OCI-LY1 (cell line): Measurements from ENCODE around the gene PPP1R7.

Source experiments
- H2AFZ ChIP-seq: fragments of 200-600 bp; sonication (generic), shearing (Covaris generic); 2 replicates; pipeline ENCODE4 v1.6.0; 2014; ENCODE audit warnings: antibody characterized with exemption, mild to moderate bottlenecking, low read length
- H3F3A ChIP-seq: fragments of 200-600 bp; sonication (generic), shearing (Covaris generic); 2 replicates; pipeline ENCODE4 v1.6.0; 2014; ENCODE audit warnings: mild to moderate bottlenecking, antibody characterized with exemption, low read length, moderate library complexity; ENCODE audit not compliant: insufficient read depth
- H3K27ac ChIP-seq: fragments of 200-600 bp; sonication (generic); 2 replicates; pipeline ENCODE4 v1.5.1; 2014; ENCODE audit warnings: low read length, mixed run types, mild to moderate bottlenecking, low read depth; ENCODE audit not compliant: poor library complexity, severe bottlenecking
- H3K27me3 ChIP-seq: fragments of 200-600 bp; sonication (generic); 2 replicates; pipeline ENCODE4 v1.6.0; 2014; ENCODE audit warnings: antibody characterized with exemption, mild to moderate bottlenecking, low read length, moderate library complexity; ENCODE audit not compliant: insufficient read depth
- H3K36me3 ChIP-seq: fragments of 200-600 bp; sonication (generic); 2 replicates; pipeline ENCODE4 v1.6.1; 2014; ENCODE audit warnings: mild to moderate bottlenecking, antibody characterized with exemption, low read length, moderate library complexity, mixed read lengths; ENCODE audit not compliant: insufficient read depth
- H3K4me1 ChIP-seq: fragments of 200-600 bp; sonication (generic); 2 replicates; pipeline ENCODE4 v1.5.1; 2014; ENCODE audit warnings: mild to moderate bottlenecking, low read length, moderate library complexity; ENCODE audit not compliant: insufficient read depth, severe bottlenecking
- H3K4me2 ChIP-seq: fragments of 200-600 bp; sonication (generic), shearing (Covaris generic); 2 replicates; pipeline ENCODE4 v1.6.1; 2014; ENCODE audit warnings: low read length
- H3K4me3 ChIP-seq: fragments of 200-600 bp; sonication (generic); 2 replicates; pipeline ENCODE4 v1.5.1; 2014; ENCODE audit warnings: low read length, low read depth, mild to moderate bottlenecking, mixed read lengths; ENCODE audit not compliant: poor library complexity, severe bottlenecking
- H3K79me2 ChIP-seq: fragments of 200-600 bp; shearing (Covaris generic); 2 replicates; pipeline ENCODE4 v1.6.1; 2016; ENCODE audit warnings: mixed run types, low read length, mixed read lengths; ENCODE audit not compliant: insufficient read depth
- H3K9ac ChIP-seq: fragments of 200-600 bp; sonication (generic), shearing (Covaris generic); 2 replicates; pipeline ENCODE4 v1.6.1; 2014; ENCODE audit warnings: mild to moderate bottlenecking, low read length, mixed read lengths
- H3K9me2 ChIP-seq: fragments of 200-600 bp; sonication (generic), shearing (Covaris generic); 2 replicates; pipeline ENCODE4 v1.6.1; 2014; ENCODE audit warnings: low read depth, mild to moderate bottlenecking, low read length, mixed read lengths
- H3K9me3 ChIP-seq: fragments of 200-600 bp; shearing (Covaris generic); 2 replicates; pipeline ENCODE4 v1.6.1; 2014; ENCODE audit warnings: low read length, mixed read lengths
- H4K20me1 ChIP-seq: fragments of 200-600 bp; sonication (generic), shearing (Covaris generic); 2 replicates; pipeline ENCODE4 v1.6.0; 2016; ENCODE audit warnings: mild to moderate bottlenecking, low read length; ENCODE audit not compliant: insufficient read depth
- CTCF ChIP-seq: fragments of 200-600 bp; sonication (generic), shearing (Covaris generic); IDR thresholded peaks from 2 replicates; pipeline ENCODE4 v1.5.1; 2017; ENCODE audit warnings: mild to moderate bottlenecking, antibody characterized with exemption, low read length, moderate library complexity, mixed read lengths
- EZH2 ChIP-seq: fragments of 200-600 bp; sonication (generic), shearing (Covaris generic); IDR thresholded peaks from 2 replicates; pipeline ENCODE4 v1.8.0; 2017; ENCODE audit warnings: borderline replicate concordance, mixed run types, mild to moderate bottlenecking, antibody characterized with exemption, low read length, moderate library complexity, mixed read lengths

PPP1R7 gene

GRCh38 chr2:241136661-241137260 is 13.5 kb upstream of the PPP1R7 start:
- H3K4me2 ChIP-seq = no peak overlapping the region
- no peaks in the 10 kb centered on the region for H3K9me2 ChIP-seq
- no peaks in the 10 kb centered on the region for H3F3A ChIP-seq
- no peaks in the 10 kb centered on the region for H3K27me3 ChIP-seq
- H3K27ac ChIP-seq = no peak overlapping the region
- H3K4me1 ChIP-seq = no peaks in the 10 kb centered on the region
- H3K79me2 ChIP-seq = no peaks in the 10 kb centered on the region
- TF ChIP-seq CTCF (no peak), EZH2 (no peak)
- H3K9ac ChIP-seq = no peak overlapping the region
- no peaks in the 10 kb centered on the region for H4K20me1 ChIP-seq
- H3K9me3 ChIP-seq = no peaks in the 10 kb centered on the region
- no peak overlapping the region for H2AFZ ChIP-seq
- no peak overlapping the region for H3K4me3 ChIP-seq
- H3K36me3 ChIP-seq = peaks cover 64% of the 10 kb centered on the region

- H3K9ac ChIP-seq = no peak overlapping the region
- peaks cover 69% of the 10 kb centered on the region for H3K36me3 ChIP-seq
- no peaks in the 10 kb centered on the region for H3F3A ChIP-seq
- no peaks in the 10 kb centered on the region for H3K27me3 ChIP-seq
- H3K9me2 ChIP-seq = no peaks in the 10 kb centered on the region
- no peak overlapping the region for H3K4me3 ChIP-seq
- no peaks in the 10 kb centered on the region for H3K4me1 ChIP-seq
- H3K4me2 ChIP-seq = no peak overlapping the region
- no peaks in the 10 kb centered on the region for H4K20me1 ChIP-seq
- no peaks in the 10 kb centered on the region for H3K9me3 ChIP-seq
- no peaks in the 10 kb centered on the region for H3K79me2 ChIP-seq
- TF ChIP-seq EZH2 (no peak), CTCF (no peak)
- no peak overlapping the region for H3K27ac ChIP-seq
- H2AFZ ChIP-seq = no peak overlapping the region
Observed at GRCh38 chr2:241137276-241138190, 12.7 kb upstream of the PPP1R7 start.

- Histone ChIP-seq H3K9me2 (no peaks in the 10 kb centered on the region), H3K27ac (no peak overlapping the region), H3K4me2 (no peak overlapping the region), H3K9me3 (no peaks in the 10 kb centered on the region), H3F3A (no peaks in the 10 kb centered on the region), H2AFZ (no peak overlapping the region), H3K27me3 (no peaks in the 10 kb centered on the region), H3K79me2 (no peaks in the 10 kb centered on the region), H3K9ac (no peak overlapping the region), H3K4me1 (no peaks in the 10 kb centered on the region), H4K20me1 (no peaks in the 10 kb centered on the region), H3K4me3 (no peak overlapping the region), H3K36me3 (peaks cover 71% of the 10 kb centered on the region)
- TF ChIP-seq EZH2 = no peak
- TF ChIP-seq CTCF = no peak
Observed at GRCh38 chr2:241138471-241138870, 11.8 kb upstream of the PPP1R7 start.
